Progenitor cell of endocrine pancreas (in vitro differentiated cells): Measurements from ENCODE around the gene DUSP22. TPM values are rescaled to one million over a fixed set of nuclear protein-coding genes. Genes with fewer than 3 reads are reported as not detected.

Experiments used
- DNase-seq: peaks from one replicate; pipeline ENCODE4 v3.0.0; 2021; ENCODE audit warnings: low spot score; ENCODE audit not compliant: unreplicated experiment
- H3K27ac Mint-ChIP-seq: 2 replicates; pipeline ENCODE4 v1.8.0; 2021; ENCODE audit warnings: mild to moderate bottlenecking, moderate library complexity, mixed read lengths
- H3K27me3 Mint-ChIP-seq: 2 replicates; pipeline ENCODE4 v1.8.0; 2021; ENCODE audit warnings: mixed read lengths
- H3K36me3 Mint-ChIP-seq: 2 replicates; pipeline ENCODE4 v1.8.0; 2022; ENCODE audit warnings: mixed read lengths; ENCODE audit not compliant: insufficient read depth
- H3K4me1 Mint-ChIP-seq: 2 replicates; pipeline ENCODE4 v1.8.0; 2021; ENCODE audit warnings: low read depth, mixed read lengths
- H3K4me3 Mint-ChIP-seq: 2 replicates; pipeline ENCODE4 v1.8.0; 2021; ENCODE audit warnings: low read depth, mild to moderate bottlenecking, moderate library complexity, mixed read lengths
- H3K9me3 Mint-ChIP-seq: 2 replicates; pipeline ENCODE4 v1.8.0; 2021; ENCODE audit warnings: low read depth, mixed read lengths
- CTCF ChIP-seq: fragments of 200-600 bp; sonication (generic); IDR thresholded peaks from one replicate; pipeline ENCODE4 v1.5.0; 2021; ENCODE audit warnings: antibody characterized with exemption, mild to moderate bottlenecking; ENCODE audit not compliant: unreplicated experiment
- total RNA-seq: library from RNA; stranded (reverse); gene quantifications from 2 replicates; pipeline ENCODE4 v1.2.1, GENCODE V29; 2021

The DUSP22 gene
- total RNA-seq, 1 donor from 2014 or later, result 40.4 TPM

- Mint-ChIP-seq H3K27me3 (no peaks in the 10 kb centered on the region), H3K27ac (no peak overlapping the region), H3K4me3 (no peak overlapping the region), H3K4me1 (no peaks in the 10 kb centered on the region), H3K9me3 (peaks cover 2% of the 10 kb centered on the region), H3K36me3 (no peaks in the 10 kb centered on the region)
- DNase-seq, result no peak
- TF ChIP-seq CTCF, result no peak
These were observed 28.3 kb downstream of the DUSP22 start for GRCh38 chr6:320351-321157.

GRCh38 chr6:321158-321438 lies 28.8 kb downstream of the DUSP22 start:
- H3K4me3 Mint-ChIP-seq, result no peak overlapping the region
- H3K27ac Mint-ChIP-seq, result no peak overlapping the region
- H3K4me1 Mint-ChIP-seq, result no peaks in the 10 kb centered on the region
- H3K36me3 Mint-ChIP-seq, result no peaks in the 10 kb centered on the region
- no peaks in the 10 kb centered on the region for H3K9me3 Mint-ChIP-seq
- DNase-seq, result no peak
- H3K27me3 Mint-ChIP-seq, result no peaks in the 10 kb centered on the region
- no peak for TF ChIP-seq CTCF

- Mint-ChIP-seq H3K9me3 (no peaks in the 10 kb centered on the region), H3K27me3 (no peaks in the 10 kb centered on the region), H3K27ac (no peak overlapping the region), H3K36me3 (no peaks in the 10 kb centered on the region), H3K4me1 (no peaks in the 10 kb centered on the region), H3K4me3 (no peak overlapping the region)
- TF ChIP-seq CTCF, result no peak
- DNase-seq, result no peak
These were observed 29.4 kb downstream of the DUSP22 start for GRCh38 chr6:321536-322258.

GRCh38 chr6:322259-322930 lies 30.1 kb downstream of the DUSP22 start:
- no peak for TF ChIP-seq CTCF
- H3K27me3 Mint-ChIP-seq, result no peaks in the 10 kb centered on the region
- no peak for DNase-seq
- H3K9me3 Mint-ChIP-seq, result peaks cover 1% of the 10 kb centered on the region
- no peaks in the 10 kb centered on the region for H3K4me1 Mint-ChIP-seq
- H3K4me3 Mint-ChIP-seq, result no peak overlapping the region
- no peak overlapping the region for H3K27ac Mint-ChIP-seq
- peaks cover 3% of the 10 kb centered on the region for H3K36me3 Mint-ChIP-seq

GRCh38 chr6:322940-323729 lies 30.8 kb downstream of the DUSP22 start:
- peaks cover 6% of the 10 kb centered on the region for H3K9me3 Mint-ChIP-seq

More at GRCh38 chr6:322940-323729, 30.8 kb downstream of the DUSP22 start:
- DNase-seq, result no peak
- H3K4me1 Mint-ChIP-seq, result no peaks in the 10 kb centered on the region
- no peak overlapping the region for H3K4me3 Mint-ChIP-seq
- no peak for TF ChIP-seq CTCF
- no peaks in the 10 kb centered on the region for H3K27me3 Mint-ChIP-seq
- H3K36me3 Mint-ChIP-seq, result peaks cover 5% of the 10 kb centered on the region
- no peak overlapping the region for H3K27ac Mint-ChIP-seq
